T-helper 2 cell treated with Interferon-gamma antibody and Interleukin-4, amounts not matched to agents 5 μg/mL and 100 μg/mL, for 36 hours (primary cell): Measurements from ENCODE around the gene RNF220.
A peak's percentile ranks its signal among the peaks of the same experiment; 100 is the strongest.

ENCODE experiments used
- DNase-seq: peaks from one replicate; pipeline ENCODE4 v3.0.0; 2021; ENCODE audit warnings: low spot score
- H3K27ac Mint-ChIP-seq: one replicate; pipeline ENCODE4 v1.8.0; 2021; ENCODE audit warnings: mild to moderate bottlenecking, mixed read lengths
- H3K27me3 Mint-ChIP-seq: one replicate; pipeline ENCODE4 v1.8.0; 2021; ENCODE audit warnings: low read depth, mixed read lengths
- H3K36me3 Mint-ChIP-seq: one replicate; pipeline ENCODE4 v1.8.0; 2021; ENCODE audit warnings: low read depth, mixed read lengths
- H3K4me1 Mint-ChIP-seq: one replicate; pipeline ENCODE4 v1.8.0; 2021; ENCODE audit warnings: low read depth, mixed read lengths
- H3K4me3 Mint-ChIP-seq: one replicate; pipeline ENCODE4 v1.8.0; 2022; ENCODE audit warnings: mild to moderate bottlenecking, moderate library complexity, mixed read lengths
- H3K9me3 Mint-ChIP-seq: one replicate; pipeline ENCODE4 v1.8.0; 2021; ENCODE audit warnings: mixed read lengths

Gene RNF220

DNA sequence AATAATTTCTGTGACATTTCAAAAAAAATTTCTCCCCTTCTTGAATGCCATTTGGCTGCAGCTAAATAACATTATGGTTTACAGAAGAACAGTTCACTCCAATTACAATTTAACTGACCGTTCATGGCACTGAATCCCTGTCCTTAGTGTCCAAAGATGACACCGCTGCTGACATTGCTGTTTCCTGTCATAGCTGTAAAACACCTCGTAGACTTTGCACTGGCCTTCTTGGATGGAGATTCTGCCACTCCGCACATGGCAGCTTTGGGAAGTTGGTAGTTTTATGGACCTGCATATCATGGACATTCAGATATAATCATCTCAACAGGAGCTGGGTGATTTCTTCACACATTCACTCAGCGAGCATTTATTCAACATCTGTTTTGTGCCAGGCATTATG lies 274.4 kb downstream of the RNF220 start:
- Mint-ChIP-seq H3K36me3 (no peaks in the 10 kb centered on the region), H3K9me3 (no peaks in the 10 kb centered on the region), H3K4me1 (peaks cover 10% of the 10 kb centered on the region), H3K27me3 (no peaks in the 10 kb centered on the region), H3K4me3 (no peak overlapping the region), H3K27ac (no peak overlapping the region)
- no peak for DNase-seq

DNA sequence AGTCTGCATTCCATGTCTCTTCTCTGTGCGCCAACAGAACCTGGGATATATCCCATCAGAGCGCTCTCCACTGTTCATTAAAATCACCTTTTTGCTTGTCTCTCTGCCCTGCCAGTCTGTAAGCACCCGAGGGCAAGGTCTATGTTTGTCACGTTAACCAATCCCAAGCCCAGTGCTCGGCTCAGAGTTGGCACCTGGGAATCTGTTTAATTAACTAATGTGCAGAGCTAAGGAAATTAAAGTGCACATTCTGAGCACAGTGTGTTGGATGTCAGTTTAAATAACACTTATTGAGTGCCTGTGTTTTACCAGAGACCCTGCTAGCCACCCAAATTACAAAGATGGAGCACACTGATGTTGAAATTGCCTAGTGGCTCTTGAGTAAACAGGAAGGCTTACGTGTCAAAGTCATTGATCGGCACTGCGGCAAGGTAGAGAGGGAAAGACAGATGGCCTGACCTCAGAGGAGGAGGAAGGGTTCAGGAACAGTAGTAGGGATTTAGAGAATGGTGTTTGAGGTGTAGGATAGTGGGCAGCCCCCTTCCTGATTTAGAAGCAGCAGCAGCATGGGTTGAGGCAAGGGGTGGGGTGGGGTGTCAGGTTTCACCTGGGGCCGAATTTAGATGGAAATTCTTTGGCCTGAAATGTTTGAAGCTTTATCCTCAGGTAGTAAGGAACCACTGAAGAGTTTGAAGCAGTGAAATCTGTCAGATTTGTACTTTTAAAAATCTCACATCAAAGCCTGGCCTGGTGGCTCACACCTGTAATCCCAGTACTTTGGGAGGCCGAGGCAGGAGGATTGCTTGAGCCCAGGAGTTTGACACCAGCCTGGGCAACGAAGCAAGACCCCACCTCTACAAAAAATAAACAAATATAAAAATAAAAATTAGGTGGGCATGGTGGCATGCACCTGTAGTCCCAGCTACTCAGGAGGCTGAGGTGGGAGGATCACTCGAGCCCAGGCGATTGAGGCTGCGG lies 277.1 kb downstream of the RNF220 start:
- no peaks in the 10 kb centered on the region for H3K36me3 Mint-ChIP-seq
- no peaks in the 10 kb centered on the region for H3K27me3 Mint-ChIP-seq
- no peak for DNase-seq
- no peaks in the 10 kb centered on the region for H3K9me3 Mint-ChIP-seq
- no peak overlapping the region for H3K27ac Mint-ChIP-seq
- H3K4me1 Mint-ChIP-seq: peaks cover 3% of the 10 kb centered on the region
- H3K4me3 Mint-ChIP-seq: no peak overlapping the region

DNA sequence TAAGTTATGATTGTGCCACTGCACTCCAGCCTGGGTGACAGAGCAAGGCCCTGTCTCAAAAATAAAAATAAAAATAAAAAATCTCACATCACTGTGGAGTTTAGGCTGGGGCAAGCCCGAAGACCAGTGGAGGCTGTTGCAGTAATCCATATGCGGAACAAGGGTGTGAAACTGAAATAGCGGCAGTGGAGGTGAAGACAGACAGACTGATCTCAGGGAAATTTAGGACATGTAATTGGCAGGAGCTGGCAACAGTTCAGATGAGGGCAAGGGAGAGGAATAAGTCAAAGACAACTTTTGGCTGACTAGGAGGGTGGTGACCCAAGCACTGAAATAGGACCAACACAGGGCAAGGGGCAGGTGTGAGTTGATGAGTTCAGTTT lies 277.8 kb downstream of the RNF220 start:
- Mint-ChIP-seq H3K36me3 (no peaks in the 10 kb centered on the region), H3K27me3 (no peaks in the 10 kb centered on the region), H3K9me3 (no peaks in the 10 kb centered on the region), H3K4me1 (peaks cover 3% of the 10 kb centered on the region), H3K27ac (no peak overlapping the region), H3K4me3 (no peak overlapping the region)
- no peak for DNase-seq

DNA sequence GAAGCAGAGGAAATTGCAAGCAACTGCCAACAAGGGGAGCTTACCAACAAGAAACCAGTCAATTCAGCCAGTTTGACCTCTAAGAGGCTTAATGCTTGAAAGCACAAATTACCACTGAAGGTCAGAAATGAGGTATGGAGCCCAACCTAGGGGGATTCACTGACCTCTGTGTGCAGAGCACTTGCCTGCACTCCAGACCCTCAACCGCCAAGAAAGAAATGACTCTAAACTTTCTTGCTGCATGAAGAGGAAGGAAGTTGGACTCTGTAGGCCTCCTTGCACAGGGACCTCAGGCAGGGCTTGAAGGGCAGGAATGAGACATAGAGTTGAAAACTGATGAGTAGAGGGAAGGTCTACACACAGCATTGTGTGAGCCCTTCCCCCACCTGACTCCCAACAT lies 279.5 kb downstream of the RNF220 start:
- no peaks in the 10 kb centered on the region for H3K36me3 Mint-ChIP-seq
- H3K27me3 Mint-ChIP-seq: no peaks in the 10 kb centered on the region
- no peak overlapping the region for H3K27ac Mint-ChIP-seq
- H3K4me3 Mint-ChIP-seq: no peak overlapping the region
- H3K4me1 Mint-ChIP-seq: peaks cover 3% of the 10 kb centered on the region
- no peaks in the 10 kb centered on the region for H3K9me3 Mint-ChIP-seq
- no peak for DNase-seq

DNA sequence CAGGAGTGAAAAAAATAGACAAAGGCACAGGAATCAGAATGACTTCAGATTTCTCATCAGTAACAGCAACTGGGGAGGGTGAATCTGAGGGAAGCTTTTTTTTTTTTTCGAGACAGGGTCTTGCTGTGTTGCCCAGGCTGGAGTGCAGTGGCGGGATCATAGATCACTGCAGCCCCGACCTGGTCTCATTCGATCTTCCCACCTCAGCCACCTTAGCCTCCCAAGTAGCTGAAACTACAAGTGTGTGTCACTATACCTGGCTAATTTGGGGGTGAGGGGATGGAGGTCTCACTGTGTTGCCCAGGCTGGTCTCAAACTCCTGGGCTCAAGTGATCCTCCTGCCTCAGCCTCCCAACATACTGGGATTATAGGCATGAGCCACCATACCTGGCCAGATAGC lies 280.2 kb downstream of the RNF220 start:
- Mint-ChIP-seq H3K27me3 (no peaks in the 10 kb centered on the region), H3K9me3 (no peaks in the 10 kb centered on the region), H3K4me1 (peaks cover 3% of the 10 kb centered on the region), H3K27ac (no peak overlapping the region), H3K4me3 (no peak overlapping the region), H3K36me3 (no peaks in the 10 kb centered on the region)
- no peak for DNase-seq

DNA sequence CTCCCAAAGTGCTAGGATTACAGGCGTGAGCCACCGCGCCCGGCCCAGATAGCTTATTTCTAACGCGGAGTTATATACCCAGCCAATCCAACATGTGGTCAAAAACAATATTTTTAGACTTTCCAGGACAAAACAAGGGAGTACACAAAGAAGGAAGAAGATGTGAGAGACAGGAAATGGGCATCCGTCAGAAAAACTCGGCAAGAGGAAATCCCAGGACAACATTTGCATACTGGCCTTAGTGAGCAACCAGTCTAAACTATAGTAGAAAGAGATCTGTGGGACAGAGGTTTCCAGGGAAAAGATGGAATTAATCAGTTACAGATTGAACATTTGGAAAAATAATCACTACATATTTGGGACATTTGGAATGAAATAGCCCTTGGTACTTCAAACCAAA lies 280.8 kb downstream of the RNF220 start:
- no peak overlapping the region for H3K4me3 Mint-ChIP-seq
- H3K4me1 Mint-ChIP-seq: peaks cover 3% of the 10 kb centered on the region
- no peaks in the 10 kb centered on the region for H3K36me3 Mint-ChIP-seq
- DNase-seq: no peak
- H3K27me3 Mint-ChIP-seq: no peaks in the 10 kb centered on the region
- H3K9me3 Mint-ChIP-seq: no peaks in the 10 kb centered on the region
- H3K27ac Mint-ChIP-seq: no peak overlapping the region

DNA sequence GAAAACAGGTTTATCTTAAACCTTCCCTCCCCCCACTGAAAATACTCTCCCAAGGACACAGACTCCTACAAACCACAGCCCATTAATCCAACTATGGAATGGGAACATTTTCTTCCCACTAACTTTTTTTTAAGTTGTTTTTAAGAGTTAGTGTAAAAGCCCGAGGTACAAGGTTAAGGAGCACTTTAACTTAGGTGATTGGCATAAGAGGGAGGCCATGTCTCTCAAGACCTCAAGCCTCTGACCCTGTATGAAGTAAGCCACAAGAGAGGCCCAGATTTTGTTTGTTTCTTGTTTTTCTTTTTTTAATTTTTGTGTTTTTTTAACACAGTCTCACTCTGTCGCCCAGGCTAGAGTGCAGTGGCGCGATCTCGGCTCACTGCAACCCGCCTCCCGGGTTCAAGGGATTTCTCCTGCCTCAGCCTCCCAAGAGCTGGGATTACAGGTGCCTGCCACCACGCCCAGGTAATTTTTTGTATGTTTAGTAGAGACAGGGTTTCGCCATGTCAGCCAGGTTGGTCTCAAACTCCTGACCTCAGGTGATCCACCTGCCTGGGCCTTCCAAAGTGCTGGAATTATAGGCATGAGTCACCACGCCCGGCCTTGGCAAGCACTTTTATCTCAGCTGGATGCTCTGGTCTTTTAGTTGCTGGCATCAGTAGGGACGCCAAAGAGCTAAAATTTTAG lies 283.8 kb downstream of the RNF220 start:
- no peak for DNase-seq
- H3K9me3 Mint-ChIP-seq: no peaks in the 10 kb centered on the region
- H3K4me1 Mint-ChIP-seq: peaks cover 4% of the 10 kb centered on the region
- no peaks in the 10 kb centered on the region for H3K27me3 Mint-ChIP-seq
- no peaks in the 10 kb centered on the region for H3K36me3 Mint-ChIP-seq
- no peak overlapping the region for H3K27ac Mint-ChIP-seq
- no peak overlapping the region for H3K4me3 Mint-ChIP-seq

DNA sequence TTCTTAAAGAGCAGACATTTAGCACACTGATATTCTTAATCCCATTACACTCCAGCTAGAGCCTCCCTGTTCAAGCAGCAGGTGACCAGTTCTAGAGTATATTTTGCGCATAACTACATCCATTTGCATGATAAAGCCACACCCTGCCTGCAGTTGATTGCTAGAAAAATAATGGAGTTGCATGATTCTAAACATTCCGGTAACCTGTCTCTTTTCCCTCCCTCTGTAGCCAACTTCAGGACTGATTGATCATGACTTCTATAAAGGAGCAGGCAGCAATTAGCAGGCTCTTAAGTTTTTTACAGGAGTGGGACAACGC lies 284.4 kb downstream of the RNF220 start:
- H3K4me1 Mint-ChIP-seq: peaks cover 3% of the 10 kb centered on the region
- H3K27me3 Mint-ChIP-seq: no peaks in the 10 kb centered on the region
- DNase-seq: no peak
- H3K9me3 Mint-ChIP-seq: no peaks in the 10 kb centered on the region
- no peak overlapping the region for H3K4me3 Mint-ChIP-seq
- H3K27ac Mint-ChIP-seq: no peak overlapping the region
- no peaks in the 10 kb centered on the region for H3K36me3 Mint-ChIP-seq

DNA sequence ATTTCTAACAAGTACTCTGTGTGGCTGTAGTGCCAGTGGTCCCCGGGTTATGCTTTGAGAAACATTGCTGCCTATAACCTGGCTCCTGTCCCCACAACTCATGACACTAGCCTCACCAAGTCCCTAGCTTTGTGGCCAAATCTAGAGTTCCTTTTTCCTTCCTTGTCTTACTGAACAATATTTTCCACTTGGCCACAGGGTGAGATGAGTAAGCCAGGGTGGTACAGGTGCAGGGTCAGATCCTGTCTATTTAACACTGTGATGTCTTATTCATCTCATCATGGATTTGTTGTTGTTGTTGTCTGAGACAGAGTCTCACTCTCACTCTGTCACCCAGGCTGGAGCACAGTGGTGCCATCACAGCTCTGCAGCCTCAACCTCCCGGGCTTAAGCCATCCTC lies 288.1 kb downstream of the RNF220 start:
- H3K27ac Mint-ChIP-seq: no peak overlapping the region
- H3K4me3 Mint-ChIP-seq: no peak overlapping the region
- DNase-seq: peak; percentile 22
- peaks cover 13% of the 10 kb centered on the region for H3K4me1 Mint-ChIP-seq
- no peaks in the 10 kb centered on the region for H3K9me3 Mint-ChIP-seq
- H3K36me3 Mint-ChIP-seq: no peaks in the 10 kb centered on the region
- H3K27me3 Mint-ChIP-seq: no peaks in the 10 kb centered on the region

DNA sequence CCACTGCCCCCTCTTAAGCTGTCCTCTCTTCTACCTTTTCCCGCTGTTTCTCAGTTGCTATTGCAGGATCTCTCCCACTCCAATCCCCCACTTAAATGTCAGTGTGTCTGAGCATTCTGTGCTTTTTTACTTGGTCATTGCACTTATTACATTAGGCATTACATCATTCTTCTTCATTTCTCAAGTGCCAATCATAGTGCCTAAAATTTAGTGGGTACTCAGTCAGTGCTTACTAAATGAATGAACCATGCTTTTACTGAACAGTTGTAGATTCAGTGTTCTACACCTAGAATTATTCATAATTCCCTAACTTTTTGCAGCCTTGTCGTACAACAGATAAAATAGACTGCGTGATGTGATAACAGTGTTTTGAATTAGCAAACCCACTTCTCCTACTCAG lies 288.8 kb downstream of the RNF220 start:
- Mint-ChIP-seq H3K27me3 (no peaks in the 10 kb centered on the region), H3K4me1 (peaks cover 13% of the 10 kb centered on the region), H3K27ac (no peak overlapping the region), H3K4me3 (no peak overlapping the region), H3K36me3 (no peaks in the 10 kb centered on the region), H3K9me3 (no peaks in the 10 kb centered on the region)
- no peak for DNase-seq

DNA sequence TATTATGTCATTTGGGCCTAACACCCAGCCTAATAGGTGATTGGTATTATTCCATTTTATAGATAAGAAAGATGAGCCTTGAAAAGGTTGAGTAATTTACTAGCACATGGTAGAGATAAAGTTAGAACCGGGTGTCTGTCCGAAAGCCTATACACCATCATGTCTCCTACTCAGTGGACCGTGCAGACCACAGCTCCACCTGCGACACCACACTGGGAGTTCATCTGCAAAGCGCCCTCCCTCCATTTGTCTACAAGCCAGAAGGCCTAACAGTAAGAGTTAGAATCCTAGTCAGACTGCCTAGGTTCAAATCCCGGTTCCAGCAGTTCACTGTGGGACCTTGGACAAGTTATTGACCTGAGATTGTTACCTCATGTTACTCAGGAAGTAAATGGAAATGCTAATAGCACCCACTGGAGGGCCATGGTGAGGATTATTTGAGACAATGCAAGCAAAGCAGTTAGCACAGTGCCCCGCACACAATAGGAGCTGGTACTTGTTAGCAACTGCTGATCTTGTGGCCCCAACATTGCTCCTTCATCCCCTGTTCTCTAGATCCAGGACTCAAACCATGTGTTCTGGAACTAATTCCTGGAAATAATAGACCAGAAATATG lies 289.9 kb downstream of the RNF220 start:
- Mint-ChIP-seq H3K4me1 (peaks cover 13% of the 10 kb centered on the region), H3K9me3 (no peaks in the 10 kb centered on the region), H3K27me3 (no peaks in the 10 kb centered on the region), H3K4me3 (no peak overlapping the region), H3K27ac (no peak overlapping the region), H3K36me3 (no peaks in the 10 kb centered on the region)
- no peak for DNase-seq

DNA sequence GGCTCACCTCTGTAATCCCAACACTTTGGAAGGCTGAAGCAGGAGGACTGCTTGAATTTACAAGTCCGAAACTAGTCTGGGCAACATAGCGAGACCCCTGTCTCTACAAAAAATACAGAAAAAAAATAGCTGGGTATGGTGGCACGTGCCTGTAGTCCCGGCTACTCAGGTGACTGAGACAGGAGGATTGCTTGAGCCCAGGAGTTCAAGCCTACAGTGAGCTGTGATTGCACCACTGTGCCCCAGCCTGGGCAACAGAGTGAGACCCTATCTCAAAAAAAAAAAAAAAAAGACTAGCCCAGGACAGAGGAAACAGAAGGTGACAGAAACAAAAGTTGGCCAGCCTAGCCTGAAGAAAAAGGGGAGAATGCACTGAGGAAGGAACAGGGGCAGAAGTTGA lies 290.6 kb downstream of the RNF220 start:
- Mint-ChIP-seq H3K4me1 (peaks cover 13% of the 10 kb centered on the region), H3K9me3 (no peaks in the 10 kb centered on the region), H3K27me3 (no peaks in the 10 kb centered on the region), H3K4me3 (no peak overlapping the region), H3K36me3 (no peaks in the 10 kb centered on the region), H3K27ac (no peak overlapping the region)
- no peak for DNase-seq

DNA sequence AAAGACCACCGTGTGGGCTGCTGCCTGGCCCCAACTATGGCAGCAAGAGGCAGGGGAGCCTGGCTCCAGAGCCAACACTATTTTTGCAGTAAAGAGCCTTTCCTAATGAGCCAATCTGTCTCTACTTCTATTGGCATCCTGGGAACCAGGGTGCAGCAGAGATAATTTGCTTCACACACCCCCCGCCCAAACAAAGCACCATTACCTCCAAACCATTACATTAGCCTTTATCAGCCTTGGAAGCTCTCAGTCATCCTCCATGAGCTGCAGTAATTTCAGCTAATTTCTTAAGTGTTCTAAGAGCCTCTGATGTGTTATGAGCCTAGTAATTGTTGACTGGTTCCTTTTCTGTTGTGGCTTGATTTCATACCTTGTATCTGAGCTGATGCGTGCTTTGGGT lies 291.0 kb downstream of the RNF220 start:
- no peaks in the 10 kb centered on the region for H3K36me3 Mint-ChIP-seq
- no peak overlapping the region for H3K27ac Mint-ChIP-seq
- DNase-seq: no peak
- peaks cover 13% of the 10 kb centered on the region for H3K4me1 Mint-ChIP-seq
- no peak overlapping the region for H3K4me3 Mint-ChIP-seq
- no peaks in the 10 kb centered on the region for H3K27me3 Mint-ChIP-seq
- H3K9me3 Mint-ChIP-seq: no peaks in the 10 kb centered on the region

DNA sequence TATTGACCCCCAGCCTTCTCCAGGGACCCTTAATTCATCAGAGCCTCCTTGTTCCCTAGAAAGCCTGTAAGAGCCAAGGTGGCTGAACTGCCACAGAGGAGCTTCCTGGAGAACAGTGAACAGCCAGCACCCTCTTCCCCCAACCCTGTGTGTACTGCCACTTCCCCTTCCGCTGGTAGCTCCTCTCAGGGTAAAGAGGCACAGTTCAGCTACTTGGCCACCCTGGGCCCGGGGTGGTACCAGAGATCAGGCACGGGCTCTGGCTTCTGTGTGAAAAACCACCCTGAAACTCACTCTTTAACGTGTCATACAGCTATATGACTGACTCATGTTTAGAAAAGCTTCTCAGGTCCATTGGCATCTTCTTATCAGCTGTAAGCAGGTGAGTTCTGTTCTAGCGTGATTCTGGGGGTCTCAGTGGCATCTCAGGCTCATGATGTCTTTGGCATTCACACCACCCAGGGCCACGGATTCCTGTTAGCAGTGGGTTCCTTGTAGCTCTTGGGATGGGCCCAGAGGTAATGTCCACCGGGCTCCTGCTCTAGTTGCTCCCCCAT lies 291.8 kb downstream of the RNF220 start:
- Mint-ChIP-seq H3K4me1 (peaks cover 12% of the 10 kb centered on the region), H3K4me3 (peak overlapping the region; percentile 66), H3K27ac (peak overlapping the region; percentile 80), H3K27me3 (no peaks in the 10 kb centered on the region), H3K36me3 (no peaks in the 10 kb centered on the region), H3K9me3 (no peaks in the 10 kb centered on the region)
- DNase-seq: no peak
